Lower leg skin (tissue), 4 donors: ENCODE results near the gene TMPRSS6. TPM values are rescaled to one million over a fixed set of nuclear protein-coding genes. Genes with fewer than 3 reads are reported as not detected.

Source experiments
- DNase-seq, 2 donors: peaks; one replicate each; pipeline ENCODE4 v3.0.0-alpha.2; 2019; ENCODE audit warnings: low spot score in 2 of 2
- H3K4me3 ChIP-seq: fragments of 200-600 bp; sonication (generic); 2 replicates; pipeline ENCODE4 v1.5.1; 2017; ENCODE audit warnings: mild to moderate bottlenecking, low read depth; ENCODE audit not compliant: poor library complexity, severe bottlenecking
- POLR2A ChIP-seq, 2 donors: fragments of 450-650 bp; IDR thresholded peaks; one replicate each; pipeline ENCODE4 v1.6.1; 2016 to 2017; ENCODE audit warnings: antibody characterized with exemption in 2 of 2, mild to moderate bottlenecking in 1 of 2, moderate library complexity in 1 of 2
- WGBS, 2 donors: methylation state at CpG; one replicate each; pipeline ENCODE4 v1.1.5; 2018; 5-methylcytosine and 5-hydroxymethylcytosine counted together
- intact Hi-C: fragments of 100-400 bp; cut with DNase I; formaldehyde crosslinking; loops from one replicate; pipeline ENCODE4 v1.15.0; 2023; ENCODE audit warnings: low total_unique reads
- total RNA-seq, 4 donors: library from RNA; depleted of rRNA; stranded (reverse); fragments of >200 nt; gene quantifications; one replicate each; pipeline ENCODE4 v1.1.0, GENCODE V29; 2016
- TF ChIP-seq, protein P1 (sequence below), 3 donors: fragments of 450-650 bp; IDR thresholded peaks; one replicate each; pipeline ENCODE4 v1.5.1; 2016; ENCODE audit warnings: antibody characterized with exemption in 3 of 3, mild to moderate bottlenecking in 3 of 3, moderate library complexity in 2 of 3

Gene TMPRSS6
- total RNA-seq, 4 donors from 2014 or later = 0.65 to 7.5 (median 2.8) TPM

DNA sequence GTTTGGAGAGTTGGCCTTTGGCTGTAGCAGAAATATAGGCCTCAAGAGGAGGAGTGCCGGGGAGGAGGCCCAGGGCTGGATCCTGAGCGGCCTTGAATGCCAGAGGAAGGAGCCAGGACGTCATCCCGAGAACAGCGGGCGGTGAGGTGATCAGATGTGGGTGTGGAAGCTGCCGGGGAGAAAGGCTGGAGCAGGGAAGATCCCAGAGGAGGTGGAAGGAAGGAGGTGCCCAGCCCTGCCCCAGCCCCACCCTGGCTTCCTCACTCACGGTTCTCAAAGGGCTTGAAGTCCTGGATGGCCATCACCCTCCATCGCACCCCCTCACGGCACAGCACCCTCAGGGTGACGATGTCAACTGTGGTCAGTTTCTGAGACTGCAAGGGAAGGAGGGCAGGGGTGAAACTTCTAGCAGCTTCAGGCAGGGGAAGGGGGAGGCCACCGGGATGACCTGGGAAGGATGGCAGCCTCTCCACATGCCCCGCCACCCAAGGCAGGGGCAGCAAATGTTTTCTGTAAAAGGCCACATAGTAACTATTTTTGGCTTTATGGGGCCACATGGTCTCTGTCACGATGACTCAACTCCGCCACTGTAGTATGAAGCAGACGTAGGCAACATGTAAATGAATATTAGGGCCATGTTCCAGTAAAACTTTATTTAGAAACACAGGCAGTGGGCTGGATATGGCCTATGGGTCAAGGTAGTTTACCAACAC lies 29.5 kb upstream of the TMPRSS6 start:
- TF ChIP-seq, protein P1, sequence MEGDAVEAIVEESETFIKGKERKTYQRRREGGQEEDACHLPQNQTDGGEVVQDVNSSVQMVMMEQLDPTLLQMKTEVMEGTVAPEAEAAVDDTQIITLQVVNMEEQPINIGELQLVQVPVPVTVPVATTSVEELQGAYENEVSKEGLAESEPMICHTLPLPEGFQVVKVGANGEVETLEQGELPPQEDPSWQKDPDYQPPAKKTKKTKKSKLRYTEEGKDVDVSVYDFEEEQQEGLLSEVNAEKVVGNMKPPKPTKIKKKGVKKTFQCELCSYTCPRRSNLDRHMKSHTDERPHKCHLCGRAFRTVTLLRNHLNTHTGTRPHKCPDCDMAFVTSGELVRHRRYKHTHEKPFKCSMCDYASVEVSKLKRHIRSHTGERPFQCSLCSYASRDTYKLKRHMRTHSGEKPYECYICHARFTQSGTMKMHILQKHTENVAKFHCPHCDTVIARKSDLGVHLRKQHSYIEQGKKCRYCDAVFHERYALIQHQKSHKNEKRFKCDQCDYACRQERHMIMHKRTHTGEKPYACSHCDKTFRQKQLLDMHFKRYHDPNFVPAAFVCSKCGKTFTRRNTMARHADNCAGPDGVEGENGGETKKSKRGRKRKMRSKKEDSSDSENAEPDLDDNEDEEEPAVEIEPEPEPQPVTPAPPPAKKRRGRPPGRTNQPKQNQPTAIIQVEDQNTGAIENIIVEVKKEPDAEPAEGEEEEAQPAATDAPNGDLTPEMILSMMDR (IDR thresholded peaks at IDR 0.05) = no peak
- no peak for TF ChIP-seq POLR2A (IDR thresholded peaks at IDR 0.05)
- 37 to 53% methylated on average over 14 to 16 of the region's 16 CpGs for WGBS, 2 donors
- no peak for DNase-seq
- intact Hi-C loops = no loop called here
- H3K4me3 ChIP-seq = no peak overlapping the region

GRCh38 chr22:37137903-37138665 lies 28.6 kb upstream of the TMPRSS6 start:
- DNase-seq = no peak
- WGBS, 2 donors = 68 to 85% methylated on average over 6 of the region's 6 CpGs
- H3K4me3 ChIP-seq = no peak overlapping the region
- intact Hi-C loops = no loop called here
- TF ChIP-seq, protein P1 (IDR thresholded peaks at IDR 0.05) = no peak
- TF ChIP-seq POLR2A (IDR thresholded peaks at IDR 0.05) = no peak

DNA sequence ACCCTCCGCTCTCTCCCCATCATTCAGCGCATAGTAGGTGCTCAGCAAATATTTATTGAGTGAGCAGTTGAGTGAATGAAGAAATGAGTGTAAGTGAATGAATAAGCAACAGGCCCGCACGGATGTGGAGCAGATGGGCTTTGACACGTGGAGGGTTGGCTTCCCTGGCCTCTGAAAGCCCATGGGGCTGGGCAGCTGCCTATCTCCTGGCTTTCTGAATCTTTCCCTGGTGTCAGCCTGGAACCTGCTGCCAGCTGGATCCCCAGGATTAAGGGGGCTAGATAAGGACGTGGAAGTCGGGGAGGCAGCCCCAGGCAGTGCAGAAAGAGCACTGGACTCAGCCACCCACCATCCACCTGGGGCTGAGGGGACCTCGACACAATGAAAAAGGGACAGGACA lies 27.6 kb upstream of the TMPRSS6 start:
- no peak overlapping the region for H3K4me3 ChIP-seq
- TF ChIP-seq, protein P1 (IDR thresholded peaks at IDR 0.05) = no peak
- DNase-seq = no peak
- WGBS, 2 donors = 79 to 87% methylated on average over 8 of the region's 8 CpGs
- intact Hi-C loops = no loop called here

- 78 to 81% methylated on average over 12 of the region's 12 CpGs for WGBS, 2 donors
- no peak overlapping the region for H3K4me3 ChIP-seq
- TF ChIP-seq POLR2A (IDR thresholded peaks at IDR 0.05) = no peak
- TF ChIP-seq, protein P1 (IDR thresholded peaks at IDR 0.05) = no peak
- intact Hi-C loops = no loop called here
- DNase-seq = no peak
Observed at GRCh38 chr22:37135023-37135422, 25.5 kb upstream of the TMPRSS6 start.

DNA sequence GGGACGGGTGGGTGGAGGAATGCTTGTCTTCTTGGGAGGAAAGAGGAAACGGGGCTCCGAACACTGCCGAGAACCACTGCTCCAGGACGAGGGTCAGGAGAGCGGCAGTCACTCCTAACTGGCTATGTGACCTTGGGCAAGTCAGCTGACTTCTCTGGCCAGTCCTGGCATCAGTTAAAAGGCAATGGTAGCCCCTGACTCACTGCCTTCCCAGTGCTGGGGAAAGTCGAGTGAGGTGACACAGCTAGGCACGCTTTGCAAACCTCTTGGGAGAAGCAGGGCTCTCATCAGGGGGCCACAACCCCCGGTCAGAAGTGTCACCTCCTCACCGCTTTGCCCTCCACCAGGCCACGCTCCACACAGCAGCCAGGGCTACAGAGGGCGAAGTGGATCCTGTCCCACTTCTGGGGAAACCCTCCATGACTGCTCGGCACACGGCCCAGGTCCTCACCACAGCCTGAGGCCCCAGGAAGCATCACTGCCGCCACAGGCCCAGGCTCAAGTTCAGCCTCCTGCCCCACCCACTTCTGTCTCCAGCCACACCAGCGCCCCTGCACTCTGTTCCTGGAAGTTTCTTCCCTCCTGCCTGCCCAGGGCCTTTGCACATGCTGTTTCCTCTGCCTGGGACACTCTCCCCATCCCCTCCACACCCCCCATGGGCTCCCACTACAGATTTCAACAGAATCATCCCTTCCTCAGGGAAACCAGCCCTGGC lies 23.9 kb upstream of the TMPRSS6 start:
- TF ChIP-seq POLR2A (IDR thresholded peaks at IDR 0.05) = no peak
- TF ChIP-seq, protein P1 (IDR thresholded peaks at IDR 0.05) = no peak
- H3K4me3 ChIP-seq = no peak overlapping the region
- intact Hi-C loops = no loop called here
- 64 to 70% methylated on average over 15 to 16 of the region's 16 CpGs for WGBS, 2 donors
- DNase-seq = no peak
